Activated B cell treated with CpG ODN at 0.5 μM for 24 hours (primary cell): ENCODE data around the gene GLRX2. TPM values are rescaled to one million over a fixed set of nuclear protein-coding genes. Genes with fewer than 3 reads are reported as not detected.

Experiments used
- ATAC-seq: fragments of 200-7000 bp; cut with Tn5 transposase; one replicate; pipeline ENCODE4 v1.10.0; 2021; ENCODE audit warnings: low read depth, mild to moderate bottlenecking, moderate library complexity
- CTCF ChIA-PET: fragments of 350-600 bp; sonication (Branson Sonifier 250); formaldehyde crosslinking; loops from one replicate; lab custom pipeline; 2021; ENCODE audit warnings: antibody characterized with exemption; lab: Charles Lee
- POLR2A ChIA-PET: fragments of 350-600 bp; sonication (Branson Sonifier 250); formaldehyde crosslinking; loops from one replicate; lab custom pipeline; 2021; ENCODE audit warnings: antibody characterized with exemption; lab: Charles Lee
- DNase-seq: peaks from one replicate; pipeline ENCODE4 v3.0.0; 2022
- H3K27ac Mint-ChIP-seq: one replicate; pipeline ENCODE4 v1.8.0; 2020; ENCODE audit warnings: mixed read lengths
- H3K27me3 Mint-ChIP-seq: one replicate; pipeline ENCODE4 v1.8.0; 2021; ENCODE audit warnings: mixed read lengths
- H3K36me3 Mint-ChIP-seq: one replicate; pipeline ENCODE4 v1.8.0; 2021; ENCODE audit warnings: low read depth, mixed read lengths
- H3K4me1 Mint-ChIP-seq: one replicate; pipeline ENCODE4 v1.8.0; 2021; ENCODE audit warnings: mixed read lengths
- H3K4me3 Mint-ChIP-seq: one replicate; pipeline ENCODE4 v1.8.0; 2020; ENCODE audit warnings: mild to moderate bottlenecking, mixed read lengths
- H3K9me3 Mint-ChIP-seq: one replicate; pipeline ENCODE4 v1.8.0; 2020; ENCODE audit warnings: mixed read lengths
- CTCF ChIP-seq: fragments of 200-600 bp; IDR thresholded peaks from one replicate; pipeline ENCODE4 v1.8.0; 2022; ENCODE audit warnings: antibody characterized with exemption, mild to moderate bottlenecking
- intact Hi-C: fragments of 100-400 bp; cut with micrococcal nuclease; formaldehyde crosslinking; loops from one replicate; pipeline ENCODE4 v1.15.1; 2024
- total RNA-seq: library from RNA; stranded (reverse); gene quantifications from 2 replicates; pipeline ENCODE4 v1.2.3, GENCODE V29; 2022

GLRX2 gene
- total RNA-seq, 1 donor from 2014 or later: 14.4 TPM

DNA sequence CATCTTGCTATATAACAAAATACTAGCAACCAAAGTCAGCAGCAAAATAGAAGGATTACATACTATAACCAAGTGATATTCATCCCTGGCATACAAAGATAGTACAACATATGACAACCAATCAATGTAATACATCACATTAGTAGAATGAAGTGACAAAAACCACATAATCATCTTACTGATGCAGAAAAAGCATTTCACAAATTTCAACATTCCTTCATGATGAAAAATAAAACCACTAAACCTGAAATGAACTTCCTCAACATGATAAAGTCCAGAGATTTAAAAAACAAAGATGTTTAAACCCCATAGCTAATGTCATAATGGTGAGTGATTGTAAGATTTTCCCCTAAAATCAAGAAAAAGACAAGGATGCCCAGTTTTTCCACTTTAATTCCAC lies 27.2 kb downstream of the GLRX2 start:
- no peak overlapping the region for H3K4me3 Mint-ChIP-seq
- ChIA-PET CTCF (no interaction called here), POLR2A (interaction anchor here (0.6 kb wide), 1 partner anchor 16 kb away, joined by 5 read pairs; no protein-coding TSS in a partner anchor)
- no peak for ATAC-seq
- no peaks in the 10 kb centered on the region for H3K27me3 Mint-ChIP-seq
- no peak for DNase-seq
- intact Hi-C loops: no loop called here
- no peaks in the 10 kb centered on the region for H3K9me3 Mint-ChIP-seq
- no peak overlapping the region for H3K27ac Mint-ChIP-seq
- H3K36me3 Mint-ChIP-seq: peaks cover 55% of the 10 kb centered on the region
- TF ChIP-seq CTCF: no peak
- no peaks in the 10 kb centered on the region for H3K4me1 Mint-ChIP-seq

DNA sequence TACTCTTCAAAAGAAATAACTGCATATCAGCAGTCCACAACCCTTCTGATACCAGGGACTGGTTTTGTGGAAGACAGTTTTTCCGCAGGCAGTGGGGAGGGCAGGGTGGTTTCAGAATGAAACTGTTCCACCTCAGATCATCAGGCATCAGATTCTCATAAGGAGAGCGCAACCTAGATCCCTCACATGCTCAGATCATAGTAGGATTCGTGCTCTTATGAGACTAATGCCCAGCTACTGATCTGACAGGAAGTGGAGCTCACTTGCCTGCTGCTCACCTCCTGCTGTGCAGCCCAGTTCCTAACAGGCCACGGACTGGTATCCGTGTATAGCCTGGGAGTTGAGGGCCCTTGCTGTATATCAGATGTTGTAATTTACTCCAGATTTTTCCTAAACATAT lies 34.3 kb downstream of the GLRX2 start:
- ChIA-PET CTCF (interaction anchor here (1.1 to 1.5 kb wide), 2 partner anchors 12 to 51 kb away, joined by 3 to 6 read pairs; partner anchors contain the start of genes CDC73 and UCHL5), POLR2A (interaction anchor here (0.7 to 0.9 kb wide), 2 partner anchors 12 to 34 kb away, joined by 3 to 7 read pairs; partner anchors contain the start of genes GLRX2 and UCHL5)
- peak overlapping the region; percentile 65 for H3K27ac Mint-ChIP-seq
- no peak for DNase-seq
- TF ChIP-seq CTCF: no peak
- intact Hi-C loops: loop anchor here (1.0 to 2.0 kb wide), 2 partner anchors 12 to 50 kb away; partner anchors contain the start of genes RO60 and UCHL5
- peak; percentile 21 for ATAC-seq
- H3K27me3 Mint-ChIP-seq: no peaks in the 10 kb centered on the region
- H3K9me3 Mint-ChIP-seq: no peaks in the 10 kb centered on the region
- H3K4me3 Mint-ChIP-seq: no peak overlapping the region
- peaks cover 18% of the 10 kb centered on the region for H3K36me3 Mint-ChIP-seq
- peaks cover 35% of the 10 kb centered on the region for H3K4me1 Mint-ChIP-seq

GRCh38 chr1:193070386-193070753 lies 34.8 kb downstream of the GLRX2 start:
- DNase-seq (no peak), ATAC-seq (peak; percentile 34)
- Mint-ChIP-seq H3K36me3 (peaks cover 13% of the 10 kb centered on the region), H3K9me3 (no peaks in the 10 kb centered on the region), H3K27me3 (no peaks in the 10 kb centered on the region), H3K4me3 (no peak overlapping the region), H3K4me1 (peaks cover 40% of the 10 kb centered on the region), H3K27ac (peak overlapping the region; percentile 65)
- CTCF ChIA-PET: interaction anchor here (1.1 to 1.5 kb wide), 2 partner anchors 12 to 52 kb away, joined by 3 to 6 read pairs; partner anchors contain the start of genes CDC73 and UCHL5
- TF ChIP-seq CTCF: no peak
- POLR2A ChIA-PET: interaction anchor here (0.7 kb wide), 1 partner anchor 11 kb away, joined by 7 read pairs; the partner anchor contains the start of gene UCHL5
- intact Hi-C loops: loop anchor here (1.0 to 2.0 kb wide), 2 partner anchors 11 to 50 kb away; partner anchors contain the start of genes RO60 and UCHL5

- Mint-ChIP-seq H3K27me3 (no peaks in the 10 kb centered on the region), H3K4me1 (peaks cover 45% of the 10 kb centered on the region), H3K4me3 (no peak overlapping the region), H3K27ac (peak overlapping the region; percentile 65), H3K36me3 (peaks cover 13% of the 10 kb centered on the region), H3K9me3 (no peaks in the 10 kb centered on the region)
- intact Hi-C loops: loop anchor here (1.0 to 2.0 kb wide), 3 partner anchors 11 to 51 kb away; partner anchors contain the start of genes RO60 and UCHL5
- ChIA-PET POLR2A (no interaction called here), CTCF (interaction anchor here (1.5 kb wide), 1 partner anchor 52 kb away, joined by 6 read pairs; the partner anchor contains the start of gene CDC73)
- ATAC-seq (peak; percentile 25), DNase-seq (no peak)
- no peak for TF ChIP-seq CTCF
These were observed 35.3 kb downstream of the GLRX2 start for GRCh38 chr1:193069748-193070385.

- Mint-ChIP-seq H3K36me3 (peaks cover 12% of the 10 kb centered on the region), H3K9me3 (peaks cover 1% of the 10 kb centered on the region), H3K4me3 (no peak overlapping the region), H3K4me1 (peaks cover 55% of the 10 kb centered on the region), H3K27ac (no peak overlapping the region), H3K27me3 (no peaks in the 10 kb centered on the region)
- POLR2A ChIA-PET: interaction anchor here (0.9 to 2.0 kb wide), 2 partner anchors 9 to 16 kb away, joined by 3 to 7 read pairs; partner anchors contain the start of genes RO60 and UCHL5
- CTCF ChIA-PET: no interaction called here
- TF ChIP-seq CTCF: no peak
- intact Hi-C loops: loop anchor here (2.0 kb wide), 1 partner anchor 15 kb away; no protein-coding TSS in a partner anchor
- DNase-seq: no peak
- no peak for ATAC-seq
These were observed 37.2 kb downstream of the GLRX2 start for GRCh38 chr1:193068013-193068412.
